Choroid plexus epithelial cell (primary cell): ENCODE data around the gene MPG.

Source experiments
- DNase-seq: peaks from one replicate; pipeline ENCODE4 v3.0.0-alpha.2; 2010; ENCODE audit warnings: low read depth
- H3K4me3 ChIP-seq: 2 replicates; pipeline ENCODE4 v1.5.1; 2011; ENCODE audit warnings: low read depth, mild to moderate bottlenecking, control low read depth, low read length, moderate library complexity
- TF ChIP-seq, protein P1 (sequence below): conservative IDR thresholded peaks from 2 replicates; pipeline ENCODE4 v1.5.1; 2011; ENCODE audit warnings: low read depth, mild to moderate bottlenecking, control low read depth, inconsistent platforms, low read length, moderate library complexity

Gene MPG

DNA sequence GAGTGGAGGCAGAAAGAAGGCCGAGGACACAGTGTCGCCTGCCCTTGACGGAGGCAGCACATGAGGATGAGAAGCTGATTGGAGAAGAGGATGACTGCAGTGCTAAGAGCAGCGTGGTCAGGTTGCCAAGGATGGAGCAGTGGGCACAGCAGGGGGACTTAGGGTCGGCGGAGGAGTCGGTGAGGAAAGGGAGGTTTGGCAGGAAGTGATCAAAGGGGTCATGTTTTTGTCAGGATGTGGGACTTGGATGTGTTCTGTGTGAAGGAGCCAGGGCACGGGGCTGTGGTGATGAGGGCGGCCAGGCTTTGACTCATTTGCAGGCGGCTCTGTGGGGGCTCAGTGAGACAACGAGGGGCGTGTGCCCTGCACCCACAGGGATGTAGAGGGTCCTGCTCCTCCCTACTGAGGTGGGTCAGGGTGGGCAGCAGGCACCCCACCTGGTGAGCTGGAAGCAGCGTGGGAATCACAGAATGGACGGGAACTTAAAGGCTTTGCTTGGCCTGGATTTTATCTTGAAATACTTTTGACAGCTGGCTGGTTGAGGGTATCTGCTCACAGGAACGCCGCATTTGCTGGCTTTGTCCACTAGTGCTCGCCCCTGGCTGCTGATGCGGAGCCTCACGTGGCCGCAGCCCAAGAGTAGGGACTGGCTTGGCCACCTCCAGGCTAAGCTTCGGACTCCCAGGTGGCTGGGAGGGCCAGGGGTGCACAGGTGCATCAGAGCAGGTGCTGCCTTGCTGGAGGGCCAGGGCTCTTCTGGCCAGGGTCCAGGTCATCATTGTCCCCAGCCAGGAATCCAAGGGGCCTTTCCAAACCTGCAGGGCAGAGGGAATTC lies 6.0 kb downstream of the MPG start:
- no peak overlapping the region for H3K4me3 ChIP-seq
- TF ChIP-seq, protein P1, sequence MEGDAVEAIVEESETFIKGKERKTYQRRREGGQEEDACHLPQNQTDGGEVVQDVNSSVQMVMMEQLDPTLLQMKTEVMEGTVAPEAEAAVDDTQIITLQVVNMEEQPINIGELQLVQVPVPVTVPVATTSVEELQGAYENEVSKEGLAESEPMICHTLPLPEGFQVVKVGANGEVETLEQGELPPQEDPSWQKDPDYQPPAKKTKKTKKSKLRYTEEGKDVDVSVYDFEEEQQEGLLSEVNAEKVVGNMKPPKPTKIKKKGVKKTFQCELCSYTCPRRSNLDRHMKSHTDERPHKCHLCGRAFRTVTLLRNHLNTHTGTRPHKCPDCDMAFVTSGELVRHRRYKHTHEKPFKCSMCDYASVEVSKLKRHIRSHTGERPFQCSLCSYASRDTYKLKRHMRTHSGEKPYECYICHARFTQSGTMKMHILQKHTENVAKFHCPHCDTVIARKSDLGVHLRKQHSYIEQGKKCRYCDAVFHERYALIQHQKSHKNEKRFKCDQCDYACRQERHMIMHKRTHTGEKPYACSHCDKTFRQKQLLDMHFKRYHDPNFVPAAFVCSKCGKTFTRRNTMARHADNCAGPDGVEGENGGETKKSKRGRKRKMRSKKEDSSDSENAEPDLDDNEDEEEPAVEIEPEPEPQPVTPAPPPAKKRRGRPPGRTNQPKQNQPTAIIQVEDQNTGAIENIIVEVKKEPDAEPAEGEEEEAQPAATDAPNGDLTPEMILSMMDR, result no peak
- peak; percentile 56 for DNase-seq

DNA sequence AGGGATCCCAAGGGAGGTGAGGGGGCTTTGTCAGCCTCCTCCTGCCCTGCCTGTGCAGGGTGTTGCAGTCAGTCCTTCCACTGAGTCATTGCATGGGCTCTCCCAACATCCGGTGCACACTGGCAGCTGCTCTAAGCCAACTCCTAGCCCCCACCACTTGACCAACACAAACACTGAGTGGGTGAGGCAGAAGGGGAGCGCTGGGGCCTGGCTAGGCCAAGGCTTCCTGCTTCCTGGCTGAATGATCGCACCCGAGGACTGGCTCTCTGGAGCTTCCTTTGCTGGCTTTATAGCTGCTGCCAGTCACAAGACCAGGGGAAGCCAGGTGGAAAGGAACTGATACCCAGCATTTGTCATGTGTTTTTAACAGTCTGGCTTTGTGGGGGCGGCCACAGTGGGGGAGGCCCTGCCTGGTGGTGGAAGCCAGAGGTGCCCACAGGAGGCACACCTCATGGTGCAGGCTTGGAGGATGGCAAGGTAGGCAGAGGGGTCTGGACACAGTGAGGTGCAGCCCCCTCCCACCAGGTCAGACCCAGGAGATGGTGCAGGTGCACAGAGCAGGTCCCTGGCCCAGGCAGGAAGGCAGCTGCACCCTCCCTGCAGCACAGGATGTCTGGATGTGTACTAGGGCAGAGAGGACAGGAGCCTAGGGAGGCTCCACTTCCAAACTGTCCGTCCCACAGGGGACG lies 6.8 kb downstream of the MPG start:
- TF ChIP-seq, protein P1, result no peak
- H3K4me3 ChIP-seq, result no peak overlapping the region
- DNase-seq, result peak; percentile 88

DNA sequence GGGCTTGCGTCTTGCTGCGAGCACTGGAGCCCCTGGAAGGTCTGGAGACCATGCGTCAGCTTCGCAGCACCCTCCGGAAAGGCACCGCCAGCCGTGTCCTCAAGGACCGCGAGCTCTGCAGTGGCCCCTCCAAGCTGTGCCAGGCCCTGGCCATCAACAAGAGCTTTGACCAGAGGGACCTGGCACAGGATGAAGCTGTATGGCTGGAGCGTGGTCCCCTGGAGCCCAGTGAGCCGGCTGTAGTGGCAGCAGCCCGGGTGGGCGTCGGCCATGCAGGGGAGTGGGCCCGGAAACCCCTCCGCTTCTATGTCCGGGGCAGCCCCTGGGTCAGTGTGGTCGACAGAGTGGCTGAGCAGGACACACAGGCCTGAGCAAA lies 7.4 kb downstream of the MPG start:
- no peak for DNase-seq
- H3K4me3 ChIP-seq, result no peak overlapping the region

DNA sequence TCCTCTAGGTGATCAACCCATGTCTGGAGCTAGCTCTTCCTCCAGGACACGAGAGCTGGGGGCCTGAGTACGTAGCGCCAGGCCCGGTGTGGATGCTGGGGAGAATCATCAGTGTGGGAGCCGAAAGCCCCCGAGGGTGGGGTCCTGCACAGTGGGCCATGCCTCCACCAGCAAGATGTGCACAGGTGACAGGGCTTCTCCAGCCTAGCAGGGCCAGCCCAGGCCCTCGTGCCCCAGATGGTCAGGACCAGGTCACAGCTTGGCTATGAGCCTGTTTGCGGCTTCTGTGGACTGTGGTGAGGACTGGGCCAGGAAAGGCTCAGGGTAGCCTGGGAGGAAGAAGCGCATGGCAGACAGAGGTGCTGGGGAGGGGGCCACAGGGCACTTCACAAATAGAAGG lies 7.8 kb downstream of the MPG start:
- TF ChIP-seq, protein P1, result no peak
- no peak for DNase-seq
- H3K4me3 ChIP-seq, result no peak overlapping the region

More for the DNA sequence above, 7.4 kb downstream of the MPG start:
- TF ChIP-seq, protein P1, result no peak

DNA sequence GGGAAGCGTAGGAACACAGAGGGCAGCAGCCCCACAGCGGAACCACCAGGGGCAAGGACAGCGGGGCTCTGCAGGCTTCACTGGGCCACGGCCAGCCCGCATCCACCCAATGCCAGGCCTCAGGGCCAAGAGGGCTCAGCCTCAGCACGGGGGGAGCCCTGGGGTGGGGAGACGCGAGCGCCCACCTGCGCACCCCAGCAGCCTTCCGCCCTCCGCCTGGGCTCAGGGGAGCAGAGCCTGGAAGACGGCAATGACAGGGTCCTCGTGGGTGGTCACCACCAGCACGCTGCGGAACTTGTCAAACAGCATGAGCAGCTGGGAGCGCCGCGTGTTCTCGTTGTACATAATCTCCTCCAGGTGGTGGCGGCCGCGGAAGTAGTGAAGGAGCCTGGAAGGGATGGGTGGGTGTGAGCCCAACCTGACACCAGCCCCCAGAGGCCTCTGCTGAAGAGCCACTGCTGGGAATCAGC lies 8.5 kb downstream of the MPG start:
- DNase-seq, result no peak

DNA sequence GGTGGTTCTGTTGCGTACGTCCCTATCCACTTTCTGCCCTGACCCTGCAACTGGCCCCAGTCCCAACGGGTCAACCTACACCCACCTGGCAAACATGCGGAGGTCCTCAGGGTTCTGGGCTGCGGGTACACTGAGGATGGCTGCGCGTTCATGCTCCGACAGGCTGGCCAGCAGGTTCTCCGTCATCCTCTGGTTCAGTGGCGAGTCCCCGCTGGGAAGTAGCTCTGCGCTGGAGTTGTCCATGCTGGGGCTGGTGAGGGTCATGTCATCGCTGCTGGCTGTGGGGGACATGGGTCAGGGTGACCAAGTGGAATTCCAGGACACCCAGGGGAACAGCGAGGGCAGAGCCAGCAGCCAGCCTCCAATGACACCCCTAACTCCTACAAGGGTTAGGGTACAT lies 10.6 kb downstream of the MPG start:
- H3K4me3 ChIP-seq, result no peak overlapping the region
- DNase-seq, result no peak
- TF ChIP-seq, protein P1, result no peak

More for the DNA sequence above, 8.5 kb downstream of the MPG start:
- TF ChIP-seq, protein P1, result no peak
- no peak overlapping the region for H3K4me3 ChIP-seq
